K562 (cell line): ENCODE measurements around the gene ASB15.

Experiments used
- CREB1 ChIP-seq, 2 experiments: sonication (generic) in 1 of 2; formaldehyde crosslinking in 1 of 2; IDR thresholded peaks; 2 replicates each; pipeline versions ENCODE4 v1.6.1 to v1.8.0; 2012 to 2022; ENCODE audit warnings: inconsistent platforms in 1 of 2, mild to moderate bottlenecking in 1 of 2, missing genetic modification reagents in 1 of 2, moderate library complexity in 1 of 2
- EHMT2 ChIP-seq: fragments of 450-650 bp; IDR thresholded peaks from 2 replicates; pipeline ENCODE4 v1.6.1; 2018; ENCODE audit warnings: antibody characterized with exemption
- FOXP1 ChIP-seq: sonication (generic); formaldehyde crosslinking; IDR thresholded peaks from 2 replicates; pipeline ENCODE4 v1.8.0; 2022; ENCODE audit warnings: mild to moderate bottlenecking, missing genetic modification reagents
- HNRNPUL1 ChIP-seq: fragments of 200-400 bp; formaldehyde crosslinking; IDR thresholded peaks from 2 replicates; pipeline ENCODE4 v1.6.1; 2017; ENCODE audit warnings: low read length

DNA sequence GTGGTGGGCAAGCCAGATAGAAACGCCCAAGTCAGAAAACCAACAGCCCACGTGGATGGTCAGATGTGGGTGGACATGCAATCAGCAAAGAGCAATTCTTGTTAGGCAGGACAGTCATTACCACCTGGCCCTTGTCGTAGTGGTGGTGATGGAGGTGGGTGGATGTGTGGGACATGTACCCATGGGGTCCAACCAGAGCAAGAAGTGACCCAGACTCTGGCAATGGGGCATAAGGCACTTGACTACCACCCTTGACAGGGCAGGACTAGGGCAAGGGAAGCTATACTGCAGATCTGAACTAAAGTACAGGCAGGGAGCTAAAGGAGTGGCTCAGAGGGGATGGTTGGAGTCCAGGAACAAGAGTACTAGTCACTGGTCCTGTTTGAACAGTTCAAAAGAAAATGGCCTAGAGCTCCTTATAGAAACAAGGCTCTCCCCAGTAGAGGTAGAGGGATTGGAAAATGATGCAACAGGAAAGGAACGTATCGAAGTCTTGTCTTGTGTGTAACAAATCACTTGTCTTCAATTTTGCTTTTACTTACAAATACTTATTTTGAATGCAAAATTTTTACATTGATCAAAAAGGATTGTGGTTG is 71.6 kb downstream of the ASB15 start:
- TF ChIP-seq FOXP1 (no peak), HNRNPUL1 (no peak), EHMT2 (no peak), CREB1 (IDR thresholded peaks at IDR 0.05) (no peak), CREB1 (CRISPR knock-in tag; IDR thresholded peaks at IDR 0.05) (no peak)
